IMR-90 (cell line): ENCODE measurements around the gene SMCO4. TPM values are rescaled to one million over a fixed set of nuclear protein-coding genes. Genes with fewer than 3 reads are reported as not detected.

Experiments
- ATAC-seq: fragments of 200-7000 bp; cut with Tn5 transposase; 2 replicates; pipeline ENCODE4 v1.9.1; 2020; ENCODE audit warnings: low read depth, mild to moderate bottlenecking, moderate library complexity
- BruUV-seq: library from RNA; stranded (reverse); fragments of 400-500 nt; replicated peaks from 2 replicates; lab custom pipeline; 2021; lab: Mats Ljungman, UMichigan
- CTCF ChIA-PET: fragments of 300-600 bp; formaldehyde crosslinking; extraction: SDS; loops from one replicate; lab custom pipeline; 2021; ENCODE audit warnings: antibody characterized with exemption; lab: Yijun Ruan, JAX
- POLR2A ChIA-PET: fragments of 300-600 bp; sonication (Branson Sonifier 250); formaldehyde crosslinking; loops from one replicate; lab custom pipeline; 2022; ENCODE audit warnings: antibody characterized with exemption; ENCODE audit not compliant: unreplicated experiment; lab: Charles Lee
- DNase-seq: peaks from one replicate; pipeline ENCODE4 v3.0.0; 2013
- H2AFZ ChIP-seq: replicated peaks from 2 replicates; pipeline ENCODE3; 2013; ENCODE audit warnings: low read length, mild to moderate bottlenecking; ENCODE audit not compliant: poor library complexity
- H2AK5ac ChIP-seq: 2 replicates; pipeline ENCODE4 v1.6.1; 2013; ENCODE audit warnings: low read depth, low read length, inconsistent platforms
- H2AK9ac ChIP-seq: replicated peaks from 2 replicates; pipeline ENCODE3; 2013; ENCODE audit warnings: mild to moderate bottlenecking, low read depth, low read length, moderate library complexity; ENCODE audit not compliant: poor library complexity
- H2BK120ac ChIP-seq: 2 replicates; pipeline ENCODE4 v1.6.1; 2013; ENCODE audit warnings: low read depth, low read length, inconsistent platforms
- H2BK15ac ChIP-seq: 3 replicates; pipeline ENCODE4 v1.6.1; 2013; ENCODE audit warnings: low read depth, low read length, inconsistent platforms
- H2BK20ac ChIP-seq: 2 replicates; pipeline ENCODE4 v1.6.1; 2013; ENCODE audit warnings: low read depth, mild to moderate bottlenecking, inconsistent platforms, low read length, moderate library complexity
- H2BK5ac ChIP-seq: 2 replicates; pipeline ENCODE4 v1.6.1; 2013; ENCODE audit warnings: mild to moderate bottlenecking, low read depth, low read length, inconsistent platforms; ENCODE audit not compliant: poor library complexity, severe bottlenecking
- H3K14ac ChIP-seq: replicated peaks from 2 replicates; pipeline ENCODE4 v1.6.1; 2013; ENCODE audit warnings: low read depth, low read length, inconsistent platforms
- H3K18ac ChIP-seq: 2 replicates; pipeline ENCODE4 v1.6.1; 2013; ENCODE audit warnings: low read depth, low read length, control low read depth
- H3K23ac ChIP-seq: 2 replicates; pipeline ENCODE4 v1.6.1; 2013; ENCODE audit warnings: low read depth, low read length, inconsistent platforms
- H3K27ac ChIP-seq: 2 replicates; pipeline ENCODE4 v1.5.1; 2013; ENCODE audit warnings: mild to moderate bottlenecking, control low read depth, low read length; ENCODE audit not compliant: insufficient read depth
- H3K27me3 ChIP-seq: 2 replicates; pipeline ENCODE4 v1.6.1; 2013; ENCODE audit warnings: low read length; ENCODE audit not compliant: control insufficient read depth, insufficient read depth
- H3K36me3 ChIP-seq: 2 replicates; pipeline ENCODE4 v1.6.1; 2013; ENCODE audit warnings: low read length, mixed read lengths; ENCODE audit not compliant: control insufficient read depth, insufficient read depth
- H3K4ac ChIP-seq: 2 replicates; pipeline ENCODE4 v1.6.1; 2013; ENCODE audit warnings: low read depth, low read length, inconsistent platforms
- H3K4me1 ChIP-seq: 2 replicates; pipeline ENCODE4 v1.6.1; 2013; ENCODE audit warnings: low read length, mixed read lengths; ENCODE audit not compliant: control insufficient read depth, insufficient read depth
- H3K4me2 ChIP-seq: 2 replicates; pipeline ENCODE4 v1.6.1; 2013; ENCODE audit warnings: low read depth, mild to moderate bottlenecking, control low read depth, low read length, moderate library complexity
- H3K4me3 ChIP-seq: 2 replicates; pipeline ENCODE4 v1.5.1; 2013; ENCODE audit warnings: low read depth, mild to moderate bottlenecking, control low read depth, low read length, moderate library complexity; ENCODE audit not compliant: insufficient read depth
- H3K56ac ChIP-seq: 2 replicates; pipeline ENCODE4 v1.6.1; 2013; ENCODE audit warnings: low read length, inconsistent platforms; ENCODE audit not compliant: insufficient read depth; ENCODE audit errors: extremely low read depth
- H3K79me1 ChIP-seq, 2 experiments: 2 replicates each; pipeline ENCODE4 v1.6.1; 2013; ENCODE audit warnings: low read length in 2 of 2, inconsistent platforms in 1 of 2, low read depth in 1 of 2
- H3K9ac ChIP-seq: 2 replicates; pipeline ENCODE4 v1.6.1; 2013; ENCODE audit warnings: low read depth, low read length, control low read depth
- H3K9me1 ChIP-seq: 2 replicates; pipeline ENCODE4 v1.6.1; 2013; ENCODE audit warnings: low read length, inconsistent platforms; ENCODE audit not compliant: insufficient read depth
- H3K9me3 ChIP-seq: 2 replicates; pipeline ENCODE4 v1.6.1; 2013; ENCODE audit warnings: low read length; ENCODE audit not compliant: control insufficient read depth, insufficient read depth
- H4K20me1 ChIP-seq: 2 replicates; pipeline ENCODE4 v1.6.1; 2013; ENCODE audit warnings: low read length, inconsistent platforms; ENCODE audit not compliant: insufficient read depth
- H4K5ac ChIP-seq: 2 replicates; pipeline ENCODE4 v1.6.1; 2013; ENCODE audit warnings: mild to moderate bottlenecking, low read depth, low read length, control low read depth
- H4K8ac ChIP-seq, 2 experiments: 2 replicates each; pipeline ENCODE4 v1.6.1; 2013; ENCODE audit warnings: low read depth in 2 of 2, low read length in 2 of 2, control low read depth in 1 of 2, inconsistent platforms in 1 of 2
- H4K91ac ChIP-seq: 2 replicates; pipeline ENCODE4 v1.6.1; 2013; ENCODE audit warnings: low read depth, low read length, inconsistent platforms; ENCODE audit not compliant: insufficient read depth
- BHLHE40 ChIP-seq: fragments of 150-350 bp; IDR thresholded peaks from 2 replicates; pipeline ENCODE4 v1.6.1; 2016; ENCODE audit warnings: mild to moderate bottlenecking, low read depth, low read length
- CEBPB ChIP-seq: IDR thresholded peaks from 2 replicates; pipeline ENCODE4 v1.6.1; 2012; ENCODE audit warnings: low read depth, low read length, improper control_type of control experiment
- CHD1 ChIP-seq: IDR thresholded peaks from 2 replicates; pipeline ENCODE4 v1.6.1; 2012; ENCODE audit warnings: low read depth, low read length, improper control_type of control experiment
- FOS ChIP-seq: fragments of 150-350 bp; IDR thresholded peaks from 2 replicates; pipeline ENCODE4 v1.6.1; 2016; ENCODE audit warnings: low read depth, low read length
- MAFK ChIP-seq: IDR thresholded peaks from 2 replicates; pipeline ENCODE4 v1.6.1; 2012; ENCODE audit warnings: low read depth, low read length, improper control_type of control experiment
- MAZ ChIP-seq: IDR thresholded peaks from 2 replicates; pipeline ENCODE4 v1.6.1; 2012; ENCODE audit warnings: low read depth, mild to moderate bottlenecking, low read length, improper control_type of control experiment, moderate library complexity, borderline replicate concordance
- MXI1 ChIP-seq: IDR thresholded peaks from 2 replicates; pipeline ENCODE4 v1.6.1; 2012; ENCODE audit warnings: low read depth, mild to moderate bottlenecking, low read length, moderate library complexity, borderline replicate concordance
- NFE2L2 ChIP-seq: fragments of 150-350 bp; IDR thresholded peaks from 2 replicates; pipeline ENCODE4 v1.6.1; 2016; ENCODE audit warnings: low read depth, mild to moderate bottlenecking, low read length
- POLR2A ChIP-seq: IDR thresholded peaks from 2 replicates; pipeline ENCODE4 v1.6.1; 2012; ENCODE audit warnings: mild to moderate bottlenecking, low read depth, low read length
- RAD21 ChIP-seq: IDR thresholded peaks from 2 replicates; pipeline ENCODE4 v1.6.1; 2012; ENCODE audit warnings: low read length, improper control_type of control experiment
- RCOR1 ChIP-seq: IDR thresholded peaks from 2 replicates; pipeline ENCODE4 v1.6.1; 2012; ENCODE audit warnings: mild to moderate bottlenecking, low read length, improper control_type of control experiment; ENCODE audit not compliant: insufficient replicate concordance
- RFX5 ChIP-seq: IDR thresholded peaks from 2 replicates; pipeline ENCODE4 v1.8.0; 2012; ENCODE audit warnings: low read depth, mild to moderate bottlenecking, low read length, moderate library complexity
- SMC3 ChIP-seq: fragments of 150-350 bp; IDR thresholded peaks from 2 replicates; pipeline ENCODE4 v1.6.1; 2016; ENCODE audit warnings: low read depth, mild to moderate bottlenecking, antibody characterized with exemption, low read length, moderate library complexity
- WGBS, 2 experiments: methylation state at CpG; one replicate each; pipeline versions ENCODE4 v1.1.5 to v1.1.7; 2013; ENCODE audit warnings: missing lambda C conversion rate in 2 of 2; ENCODE audit not compliant: insufficient read length in 1 of 2; ENCODE audit errors: extremely low coverage in 2 of 2; 5-methylcytosine and 5-hydroxymethylcytosine counted together
- dilution Hi-C: fragments of 300-500 bp; cut with HindIII; formaldehyde crosslinking; loops from one replicate; pipeline ENCODE4 v1.14.3; 2018; ENCODE audit warnings: low sequenced_read_pairs; ENCODE audit not compliant: unreplicated experiment
- in situ Hi-C: fragments of 300-500 bp; cut with MboI; formaldehyde crosslinking; loops from 3 replicates; pipeline ENCODE4 v1.14.3; 2019; ENCODE audit warnings: low sequenced_read_pairs, inconsistent platforms, mixed read lengths
- intact Hi-C: fragments of 100-400 bp; cut with micrococcal nuclease; formaldehyde crosslinking; loops from 2 replicates; pipeline ENCODE4 v1.10.0; 2022
- polyA plus RNA-seq, 3 experiments: library from polyadenylated mRNA; depleted of rRNA; stranded (reverse); fragments of >200 nt; gene quantifications; 2 replicates each; pipeline ENCODE4 v1.2.3, GENCODE V29; 2012; ENCODE audit warnings: low replicate concordance in 1 of 3
- total RNA-seq: library from RNA; depleted of rRNA; stranded (reverse); fragments of >200 nt; gene quantifications from 2 replicates; pipeline ENCODE4 v1.2.3, GENCODE V29; 2012
- TF ChIP-seq, protein P1 (sequence below): fragments of 150-350 bp; IDR thresholded peaks from 2 replicates; pipeline ENCODE4 v1.6.1; 2017; ENCODE audit warnings: mild to moderate bottlenecking, antibody characterized with exemption, low read length, low read depth
- TF ChIP-seq, protein P2 (sequence below): conservative IDR thresholded peaks from 2 replicates; pipeline ENCODE4 v1.5.1; 2012; ENCODE audit warnings: mild to moderate bottlenecking, low read depth, low read length, improper control_type of control experiment
- TF ChIP-seq, protein P3 (sequence below): fragments of 150-350 bp; IDR thresholded peaks from 2 replicates; pipeline ENCODE4 v1.6.1; 2016; ENCODE audit warnings: low read depth, mild to moderate bottlenecking, low read length, moderate library complexity, borderline replicate concordance

SMCO4 gene
- total and polyA plus RNA-seq, 2 of the 4 experiments (the other 2 are of a cell fraction) = 2.2 to 17.7 TPM

DNA sequence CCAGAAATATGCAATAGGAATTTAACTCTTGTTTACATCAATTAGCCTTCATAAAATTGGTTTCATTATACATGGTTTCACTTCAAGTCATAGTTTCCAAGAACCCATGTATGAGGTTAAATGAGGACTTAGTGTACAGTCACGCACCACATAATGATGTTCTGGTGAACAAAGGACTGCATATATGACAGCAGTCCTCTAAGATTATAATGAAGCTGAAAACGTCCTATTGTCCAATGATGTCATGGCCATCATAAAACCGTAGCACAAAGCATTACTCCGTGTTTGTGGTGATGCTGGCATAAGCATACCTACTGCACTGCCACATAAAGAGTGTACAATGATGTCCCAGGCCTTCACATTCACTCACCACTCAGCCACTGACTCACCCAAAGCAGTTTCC lies 31.1 kb downstream of the SMCO4 start:
- H2AK9ac ChIP-seq = no peak overlapping the region
- H2AFZ ChIP-seq = no peak overlapping the region
- no peak overlapping the region for H2BK20ac ChIP-seq
- H3K56ac ChIP-seq = no peak overlapping the region
- no peak overlapping the region for H2BK5ac ChIP-seq
- no peak overlapping the region for H4K5ac ChIP-seq
- DNase-seq (no peak), ATAC-seq (no peak)
- no peak overlapping the region for H3K4me2 ChIP-seq
- intact Hi-C loops (no loop called here), dilution Hi-C loops (no loop called here), in situ Hi-C loops (no loop called here)
- H3K23ac ChIP-seq = no peak overlapping the region
- H3K27me3 ChIP-seq = no peaks in the 10 kb centered on the region
- no peak overlapping the region for H3K9ac ChIP-seq
- no peaks in the 10 kb centered on the region for H3K4me1 ChIP-seq
- no peaks in the 10 kb centered on the region for H3K9me3 ChIP-seq
- H3K4me3 ChIP-seq = no peak overlapping the region
- H3K14ac ChIP-seq = no peak overlapping the region
- no peaks in the 10 kb centered on the region for H4K20me1 ChIP-seq
- H2BK120ac ChIP-seq = no peak overlapping the region
- no peak overlapping the region for H3K4ac ChIP-seq
- no peak overlapping the region for H3K18ac ChIP-seq
- H3K9me1 ChIP-seq = peaks cover 3% of the 10 kb centered on the region; the same call in 1 of the 2 replicates
- TF ChIP-seq SMC3 (no peak), MAFK (no peak), MXI1 (no peak), FOS (no peak), RCOR1 (no peak), BHLHE40 (no peak), RFX5 (no peak), CEBPB (no peak), RAD21 (no peak), MAZ (no peak), POLR2A (no peak), NFE2L2 (no peak), CHD1 (no peak)
- TF ChIP-seq, protein P1, sequence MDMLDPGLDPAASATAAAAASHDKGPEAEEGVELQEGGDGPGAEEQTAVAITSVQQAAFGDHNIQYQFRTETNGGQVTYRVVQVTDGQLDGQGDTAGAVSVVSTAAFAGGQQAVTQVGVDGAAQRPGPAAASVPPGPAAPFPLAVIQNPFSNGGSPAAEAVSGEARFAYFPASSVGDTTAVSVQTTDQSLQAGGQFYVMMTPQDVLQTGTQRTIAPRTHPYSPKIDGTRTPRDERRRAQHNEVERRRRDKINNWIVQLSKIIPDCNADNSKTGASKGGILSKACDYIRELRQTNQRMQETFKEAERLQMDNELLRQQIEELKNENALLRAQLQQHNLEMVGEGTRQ = no peak
- TF ChIP-seq, protein P2, sequence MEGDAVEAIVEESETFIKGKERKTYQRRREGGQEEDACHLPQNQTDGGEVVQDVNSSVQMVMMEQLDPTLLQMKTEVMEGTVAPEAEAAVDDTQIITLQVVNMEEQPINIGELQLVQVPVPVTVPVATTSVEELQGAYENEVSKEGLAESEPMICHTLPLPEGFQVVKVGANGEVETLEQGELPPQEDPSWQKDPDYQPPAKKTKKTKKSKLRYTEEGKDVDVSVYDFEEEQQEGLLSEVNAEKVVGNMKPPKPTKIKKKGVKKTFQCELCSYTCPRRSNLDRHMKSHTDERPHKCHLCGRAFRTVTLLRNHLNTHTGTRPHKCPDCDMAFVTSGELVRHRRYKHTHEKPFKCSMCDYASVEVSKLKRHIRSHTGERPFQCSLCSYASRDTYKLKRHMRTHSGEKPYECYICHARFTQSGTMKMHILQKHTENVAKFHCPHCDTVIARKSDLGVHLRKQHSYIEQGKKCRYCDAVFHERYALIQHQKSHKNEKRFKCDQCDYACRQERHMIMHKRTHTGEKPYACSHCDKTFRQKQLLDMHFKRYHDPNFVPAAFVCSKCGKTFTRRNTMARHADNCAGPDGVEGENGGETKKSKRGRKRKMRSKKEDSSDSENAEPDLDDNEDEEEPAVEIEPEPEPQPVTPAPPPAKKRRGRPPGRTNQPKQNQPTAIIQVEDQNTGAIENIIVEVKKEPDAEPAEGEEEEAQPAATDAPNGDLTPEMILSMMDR = no peak
- TF ChIP-seq, protein P3, sequence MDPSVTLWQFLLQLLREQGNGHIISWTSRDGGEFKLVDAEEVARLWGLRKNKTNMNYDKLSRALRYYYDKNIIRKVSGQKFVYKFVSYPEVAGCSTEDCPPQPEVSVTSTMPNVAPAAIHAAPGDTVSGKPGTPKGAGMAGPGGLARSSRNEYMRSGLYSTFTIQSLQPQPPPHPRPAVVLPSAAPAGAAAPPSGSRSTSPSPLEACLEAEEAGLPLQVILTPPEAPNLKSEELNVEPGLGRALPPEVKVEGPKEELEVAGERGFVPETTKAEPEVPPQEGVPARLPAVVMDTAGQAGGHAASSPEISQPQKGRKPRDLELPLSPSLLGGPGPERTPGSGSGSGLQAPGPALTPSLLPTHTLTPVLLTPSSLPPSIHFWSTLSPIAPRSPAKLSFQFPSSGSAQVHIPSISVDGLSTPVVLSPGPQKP = no peak
- no peaks in the 10 kb centered on the region for H3K36me3 ChIP-seq
- BruUV-seq = no TSS peak
- no peak overlapping the region for H2BK15ac ChIP-seq
- no peak overlapping the region for H3K27ac ChIP-seq
- ChIA-PET POLR2A (no interaction called here), CTCF (interaction anchor here (0.6 kb wide), 1 partner anchor 1188 kb away, joined by 8 read pairs; no protein-coding TSS in a partner anchor)
- H4K8ac ChIP-seq = no peak overlapping the region
- H3K79me1 ChIP-seq = no peaks in the 10 kb centered on the region; a peak in 1 of 4 replicates
- 100% methylated on average over 3 of the region's 4 CpGs; no CpG with 5 or more reads in 1 of the 2 experiments for WGBS, 2 experiments
- no peak overlapping the region for H2AK5ac ChIP-seq
- H4K91ac ChIP-seq = no peak overlapping the region
